KOPT-K1 (cell line): ENCODE data around the gene TMEM37.

Experiments used
- H3K27ac ChIP-seq: fragments of 200-600 bp; sonication (generic); 2 replicates; pipeline ENCODE4 v1.5.1; 2016; ENCODE audit warnings: antibody characterized with exemption, mild to moderate bottlenecking, low read depth, low read length; ENCODE audit not compliant: poor library complexity, severe bottlenecking
- H3K36me3 ChIP-seq: fragments of 200-600 bp; sonication (generic); 2 replicates; pipeline ENCODE4 v1.5.1; 2017; ENCODE audit warnings: antibody characterized with exemption, mild to moderate bottlenecking, low read length, moderate library complexity; ENCODE audit not compliant: insufficient read depth
- H3K9me3 ChIP-seq: fragments of 200-600 bp; sonication (generic); 2 replicates; pipeline ENCODE4 v1.5.1; 2017; ENCODE audit warnings: antibody characterized with exemption, low read length, mild to moderate bottlenecking; ENCODE audit not compliant: insufficient read depth, poor library complexity, severe bottlenecking

TMEM37 gene

DNA sequence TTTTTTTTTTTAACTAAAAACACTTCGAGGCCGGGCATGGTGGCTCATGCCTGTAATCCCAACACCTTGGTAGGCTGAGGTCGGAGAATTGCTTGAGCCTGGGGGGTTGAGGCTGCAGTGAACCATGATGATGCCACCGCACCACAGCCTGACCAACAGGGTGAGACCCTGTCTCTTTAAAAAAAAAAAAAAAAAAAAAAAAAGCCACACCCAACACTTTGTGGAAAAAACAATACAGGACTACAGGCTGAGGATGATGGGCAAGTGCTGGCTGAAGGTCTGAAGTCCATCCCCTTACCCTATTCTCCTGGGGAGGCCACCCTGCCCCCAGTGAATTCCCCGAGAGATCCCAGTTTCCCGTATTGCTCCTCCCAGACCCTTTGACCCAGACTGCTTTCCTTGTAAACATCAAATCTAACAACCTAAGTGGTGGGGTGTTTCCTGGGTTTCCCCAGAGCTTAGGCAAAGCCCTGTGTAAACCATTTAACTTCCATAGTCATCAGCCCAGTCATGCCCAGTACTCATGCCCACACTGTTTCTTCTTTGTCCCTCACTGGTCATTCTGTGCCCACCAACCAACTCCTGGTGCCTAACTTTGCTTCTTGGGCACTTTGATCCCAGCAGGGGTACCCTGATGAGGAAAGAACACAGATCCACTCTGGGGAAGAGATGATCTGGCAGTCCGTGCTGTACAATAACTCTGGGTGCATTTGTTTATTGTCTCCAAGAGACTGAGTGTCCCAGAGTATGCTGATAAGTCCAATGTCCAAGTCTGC lies 5.8 kb upstream of the TMEM37 start:
- peaks cover 17% of the 10 kb centered on the region for H3K9me3 ChIP-seq
- no peak overlapping the region for H3K27ac ChIP-seq
- no peaks in the 10 kb centered on the region for H3K36me3 ChIP-seq

DNA sequence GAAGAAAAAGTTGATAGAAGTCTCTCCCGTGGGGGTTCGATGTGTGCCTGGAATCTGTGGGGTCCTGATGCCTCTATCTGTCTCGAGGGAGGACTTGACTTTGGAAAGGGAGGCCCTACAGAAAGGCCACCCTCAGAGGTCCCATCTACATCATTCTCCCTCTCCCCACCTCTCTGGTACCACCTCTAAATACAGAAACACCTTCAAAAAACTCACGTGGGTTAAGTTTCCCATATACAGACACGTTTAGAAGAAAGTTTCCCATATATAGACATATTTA lies 5.3 kb upstream of the TMEM37 start:
- peaks cover 12% of the 10 kb centered on the region for H3K9me3 ChIP-seq
- H3K36me3 ChIP-seq: no peaks in the 10 kb centered on the region
- no peak overlapping the region for H3K27ac ChIP-seq

DNA sequence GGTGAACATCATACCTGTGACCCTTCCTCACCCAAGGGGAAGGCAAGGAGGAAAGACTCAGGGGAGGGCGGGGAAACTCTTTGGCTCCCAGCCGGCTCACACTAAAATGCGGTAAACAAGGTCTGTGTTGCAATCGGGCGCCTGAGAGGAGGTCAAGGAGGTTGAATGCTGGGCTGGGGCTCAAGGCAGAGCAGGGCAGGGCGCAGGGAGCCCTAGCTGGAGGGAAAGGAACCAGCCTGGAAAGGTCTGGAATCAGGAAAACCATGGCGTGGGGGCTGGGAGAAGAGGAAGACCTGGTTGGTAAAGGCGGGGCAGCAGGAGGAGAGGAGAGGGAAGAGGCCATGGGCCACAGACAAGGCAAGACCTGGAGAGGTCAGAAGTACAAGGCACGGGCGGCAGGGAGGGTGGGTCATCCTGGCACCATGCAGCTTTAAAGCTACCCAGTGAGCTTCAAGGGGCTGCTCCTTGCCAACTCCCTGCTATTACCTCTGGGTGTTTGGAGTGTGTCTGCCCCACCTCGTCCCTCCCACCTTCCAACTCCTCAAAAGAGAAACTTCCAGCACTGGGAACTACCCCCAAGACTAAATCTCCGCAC lies 4.8 kb upstream of the TMEM37 start:
- H3K27ac ChIP-seq: no peak overlapping the region

DNA sequence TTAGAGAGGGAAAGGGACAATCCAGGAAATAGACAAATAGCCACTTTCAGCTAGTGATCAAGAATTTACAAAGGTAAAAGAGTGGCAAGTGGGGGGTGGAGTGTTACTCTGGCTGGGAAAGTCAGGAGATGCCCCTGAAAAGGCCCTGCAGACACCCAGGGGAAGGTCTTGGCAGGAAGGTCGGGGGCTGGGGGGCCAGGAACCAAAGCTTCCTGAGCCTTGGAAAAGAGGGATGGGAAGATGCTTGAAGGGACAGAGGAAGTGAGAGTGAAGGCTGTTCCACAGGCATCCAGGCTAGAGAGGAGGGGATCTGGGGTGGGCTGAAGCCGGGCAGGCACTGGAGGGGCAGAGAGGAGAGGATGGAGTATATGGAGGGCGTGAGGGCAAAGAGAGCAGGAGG lies 3.9 kb upstream of the TMEM37 start:
- H3K36me3 ChIP-seq: no peaks in the 10 kb centered on the region
- no peaks in the 10 kb centered on the region for H3K9me3 ChIP-seq
- H3K27ac ChIP-seq: no peak overlapping the region

More for the DNA sequence above, 4.8 kb upstream of the TMEM37 start:
- no peaks in the 10 kb centered on the region for H3K36me3 ChIP-seq
- peaks cover 6% of the 10 kb centered on the region for H3K9me3 ChIP-seq

DNA sequence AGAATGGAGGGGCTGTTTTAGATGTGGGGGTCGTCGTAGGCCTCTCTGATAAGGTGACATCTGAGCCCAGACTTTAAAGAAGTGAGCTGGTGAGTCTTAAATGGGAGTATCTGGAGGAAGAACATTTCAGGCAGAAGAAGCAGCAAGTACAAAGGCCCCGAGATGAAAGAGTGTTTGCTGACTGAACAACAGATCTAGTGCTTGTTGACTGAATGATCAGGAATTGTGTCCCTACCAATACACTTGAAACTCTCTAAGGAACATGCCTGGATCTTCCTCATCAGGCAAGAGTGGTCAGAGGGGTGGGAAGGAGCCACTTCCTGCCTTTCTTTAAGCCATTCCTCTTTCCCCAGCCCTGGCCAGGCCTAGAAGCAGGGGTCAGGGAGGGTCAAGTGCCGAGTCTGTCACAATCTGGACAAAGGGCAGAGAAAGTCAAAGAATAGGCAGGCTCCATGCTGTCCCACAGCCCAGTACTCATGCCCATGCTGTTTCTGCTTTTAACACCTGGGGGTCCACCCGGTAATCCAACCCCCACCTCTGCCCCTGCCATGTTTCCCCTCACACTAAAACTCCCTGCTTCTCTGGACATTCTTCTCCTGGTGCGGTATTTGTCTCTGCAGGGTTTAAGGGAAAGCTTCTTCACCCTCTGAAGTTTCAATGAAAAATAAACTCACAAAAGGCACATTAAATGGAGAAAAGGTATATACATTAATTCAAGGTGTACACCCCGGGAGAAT lies 3.0 kb upstream of the TMEM37 start:
- Histone ChIP-seq H3K36me3 (no peaks in the 10 kb centered on the region), H3K27ac (no peak overlapping the region), H3K9me3 (no peaks in the 10 kb centered on the region)

DNA sequence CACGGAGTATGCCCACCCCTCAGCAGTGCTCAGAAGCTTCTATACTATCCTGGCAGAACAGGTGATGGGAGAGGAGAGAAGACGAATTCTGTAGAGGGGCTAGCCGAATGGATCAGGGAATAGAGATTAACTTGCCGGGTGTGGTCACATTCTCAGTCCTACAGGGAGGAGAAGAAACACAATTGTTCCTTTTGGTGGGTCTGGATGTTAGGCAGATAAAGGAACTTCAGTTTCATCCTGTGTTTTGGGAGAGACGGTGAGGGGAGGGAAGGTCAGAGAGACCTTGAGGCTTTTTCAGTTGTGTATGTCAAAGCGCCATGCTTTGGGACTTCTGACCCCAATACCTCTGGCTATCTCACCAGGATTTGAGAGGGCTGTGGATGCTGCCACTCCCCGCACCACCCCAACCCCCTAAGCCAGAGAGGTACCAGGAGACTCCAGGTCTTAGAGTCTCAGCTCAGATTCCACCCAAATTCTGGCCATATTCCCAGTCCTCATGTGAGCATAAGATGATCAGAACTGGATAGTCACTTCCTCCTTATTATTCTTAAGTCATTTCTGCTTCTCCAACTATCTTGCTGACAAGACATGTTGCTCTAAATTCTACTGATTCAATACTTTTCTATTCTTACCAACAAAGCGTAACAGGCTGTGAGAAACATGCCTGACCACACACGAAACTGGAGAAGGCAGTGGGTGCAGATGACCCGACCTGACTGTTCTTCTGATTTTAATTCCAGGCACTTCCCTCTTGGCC lies 2.3 kb upstream of the TMEM37 start:
- no peak overlapping the region for H3K27ac ChIP-seq

DNA sequence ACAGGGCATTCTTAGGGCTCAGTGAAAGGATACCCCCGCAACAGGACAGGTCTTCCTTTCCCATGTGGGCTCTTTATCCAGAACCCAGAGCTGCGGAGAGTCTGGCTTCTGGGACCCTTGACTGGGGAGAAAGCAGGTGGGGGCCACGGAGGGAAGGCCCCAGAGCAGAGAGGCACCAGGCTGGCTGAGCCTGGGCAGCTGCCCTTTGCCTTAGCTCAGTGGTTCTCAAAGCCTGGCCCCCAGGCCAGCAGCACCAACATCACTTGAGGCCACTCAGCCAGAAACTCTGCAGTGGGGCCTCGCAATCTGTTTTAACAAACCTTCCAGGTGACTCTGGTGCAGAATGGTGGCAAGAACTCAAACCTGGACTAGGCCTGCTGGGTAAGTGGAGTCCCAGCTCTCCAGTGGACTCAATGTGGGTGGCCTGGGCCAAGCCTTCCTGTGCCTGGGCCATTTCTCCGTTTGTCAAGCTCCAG lies 1.6 kb upstream of the TMEM37 start:
- Histone ChIP-seq H3K36me3 (no peaks in the 10 kb centered on the region), H3K27ac (no peak overlapping the region), H3K9me3 (no peaks in the 10 kb centered on the region)

More for the DNA sequence above, 2.3 kb upstream of the TMEM37 start:
- H3K9me3 ChIP-seq: no peaks in the 10 kb centered on the region
- H3K36me3 ChIP-seq: no peaks in the 10 kb centered on the region

DNA sequence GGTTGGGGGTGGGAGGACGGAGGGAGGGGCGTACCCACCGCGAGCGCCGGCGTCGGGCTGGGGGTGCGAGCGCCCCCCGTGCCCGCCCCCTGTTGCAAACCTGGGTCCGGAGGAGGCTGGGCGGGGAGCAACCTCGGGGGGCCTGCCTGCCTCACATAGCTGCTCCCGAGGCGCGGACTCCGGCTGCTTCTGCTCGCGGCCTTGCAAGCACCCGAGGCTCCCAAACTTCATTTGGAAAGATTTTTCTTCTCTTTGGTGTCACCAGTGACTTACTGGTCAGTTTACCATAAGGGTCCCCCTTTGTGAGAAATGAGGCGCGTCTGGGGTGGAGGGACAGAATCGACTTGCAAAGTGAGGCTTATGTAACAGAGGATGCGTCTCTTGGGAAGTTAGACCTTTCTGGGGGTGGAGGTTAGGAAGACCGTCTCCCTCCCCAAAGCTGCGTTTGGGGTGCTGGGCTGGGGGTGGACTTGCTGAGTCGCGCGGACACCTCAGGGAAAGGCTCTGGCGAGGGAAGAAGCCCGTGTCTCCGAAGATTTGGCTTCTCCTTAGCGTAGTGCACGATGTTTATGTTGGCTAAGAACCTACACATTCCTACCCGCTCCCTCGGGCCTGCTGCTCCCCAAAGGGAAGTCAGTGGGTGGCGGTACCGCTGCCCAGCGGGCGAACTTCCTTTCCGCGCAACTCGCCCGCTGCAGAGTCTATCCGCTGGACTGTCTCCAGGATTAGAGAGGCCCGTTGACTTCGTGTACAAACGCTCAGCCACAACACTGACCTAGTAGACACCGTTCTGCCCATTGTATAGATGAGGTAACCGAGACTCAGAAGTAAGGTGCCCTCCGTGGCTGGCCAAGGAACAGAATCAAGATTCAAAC lies 559 bp downstream of the TMEM37 start:
- no peaks in the 10 kb centered on the region for H3K9me3 ChIP-seq
- H3K27ac ChIP-seq: no peak overlapping the region
- no peaks in the 10 kb centered on the region for H3K36me3 ChIP-seq

DNA sequence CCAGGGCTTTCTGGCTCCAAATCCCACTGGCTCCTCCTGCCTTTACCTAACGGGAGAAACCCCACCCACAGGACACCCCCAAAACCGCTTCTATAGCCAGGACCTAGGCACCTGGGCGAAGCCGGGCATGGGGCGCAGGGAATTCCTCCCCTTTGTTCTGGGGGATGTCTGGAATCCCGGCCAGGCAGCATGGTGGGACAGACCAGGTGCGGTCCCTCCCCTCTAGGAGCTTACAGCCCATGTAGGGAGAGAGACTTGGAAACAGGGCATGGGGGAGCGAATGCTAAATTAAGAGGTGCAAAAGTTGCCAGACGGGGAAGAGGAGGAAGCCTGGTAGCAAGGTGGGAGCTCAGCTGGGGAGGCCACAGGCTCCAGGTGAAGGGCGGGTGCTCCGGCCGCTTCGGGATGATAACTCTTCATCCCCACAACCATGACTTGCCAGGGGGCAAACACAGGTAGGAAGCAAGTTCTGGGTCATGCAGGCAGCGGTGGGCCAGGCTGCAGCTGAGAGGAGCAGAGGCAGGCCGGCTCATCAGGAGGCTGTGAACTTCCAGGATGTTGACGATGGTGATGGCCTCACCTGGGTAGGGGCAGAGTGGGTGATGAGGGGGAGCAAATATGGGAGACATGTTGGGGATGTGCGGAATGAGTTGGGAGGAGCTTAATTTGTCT lies 1.3 kb downstream of the TMEM37 start:
- no peaks in the 10 kb centered on the region for H3K9me3 ChIP-seq
- no peaks in the 10 kb centered on the region for H3K36me3 ChIP-seq
- H3K27ac ChIP-seq: no peak overlapping the region

DNA sequence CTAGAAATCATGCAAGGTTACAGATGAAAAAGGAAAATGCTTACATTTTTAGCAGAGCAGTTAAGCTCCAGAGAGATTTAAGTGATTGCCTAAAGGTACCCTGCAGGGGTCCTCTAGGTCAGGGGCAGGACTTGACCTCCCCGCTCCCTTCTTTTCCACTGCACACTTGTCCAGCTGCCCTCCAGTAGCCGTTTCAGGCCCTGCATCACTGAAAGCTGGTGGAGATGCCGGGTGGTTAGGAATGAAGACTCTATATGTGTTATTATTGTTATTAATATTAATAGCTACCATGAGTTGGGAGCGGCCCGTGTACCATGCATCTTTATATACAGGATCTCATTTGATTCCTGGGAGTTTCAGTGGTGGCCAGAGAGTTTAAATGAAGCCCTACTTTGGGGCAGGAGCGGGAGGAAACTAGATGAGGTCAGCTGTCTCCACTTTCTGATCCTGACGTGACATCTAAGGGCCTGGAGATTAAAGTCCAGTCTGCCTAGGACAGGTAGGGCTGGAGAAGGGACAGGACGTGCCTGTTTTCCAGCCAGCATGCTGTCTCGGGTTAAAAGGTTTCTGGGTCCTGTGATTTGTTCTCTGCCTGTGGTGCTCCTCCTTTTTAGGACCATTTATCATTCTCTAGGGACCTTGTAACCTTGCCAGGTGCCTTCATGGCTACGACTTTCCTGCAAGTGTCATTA lies 2.1 kb downstream of the TMEM37 start:
- Histone ChIP-seq H3K36me3 (no peaks in the 10 kb centered on the region), H3K27ac (no peak overlapping the region), H3K9me3 (no peaks in the 10 kb centered on the region)

DNA sequence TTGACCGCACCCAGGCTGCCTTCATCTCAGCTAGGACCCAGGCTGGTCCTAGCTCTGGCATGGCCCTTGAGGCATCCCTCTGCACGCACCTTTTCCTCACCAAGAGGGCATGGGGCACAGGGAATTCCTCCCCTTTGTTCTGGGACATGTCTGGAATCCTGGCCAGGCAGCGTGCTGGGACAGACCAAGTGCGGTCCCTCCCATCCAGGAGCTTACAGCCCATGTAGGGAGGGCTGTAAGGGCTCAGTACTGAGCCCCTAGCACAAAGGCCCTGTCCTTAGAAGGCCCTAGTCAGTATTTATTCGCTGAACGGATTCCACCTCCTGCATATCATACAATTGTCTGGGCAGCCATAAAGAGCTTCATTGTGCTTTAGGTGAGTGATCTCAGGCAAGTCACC lies 3.0 kb downstream of the TMEM37 start:
- Histone ChIP-seq H3K27ac (no peak overlapping the region), H3K9me3 (no peaks in the 10 kb centered on the region), H3K36me3 (no peaks in the 10 kb centered on the region)

DNA sequence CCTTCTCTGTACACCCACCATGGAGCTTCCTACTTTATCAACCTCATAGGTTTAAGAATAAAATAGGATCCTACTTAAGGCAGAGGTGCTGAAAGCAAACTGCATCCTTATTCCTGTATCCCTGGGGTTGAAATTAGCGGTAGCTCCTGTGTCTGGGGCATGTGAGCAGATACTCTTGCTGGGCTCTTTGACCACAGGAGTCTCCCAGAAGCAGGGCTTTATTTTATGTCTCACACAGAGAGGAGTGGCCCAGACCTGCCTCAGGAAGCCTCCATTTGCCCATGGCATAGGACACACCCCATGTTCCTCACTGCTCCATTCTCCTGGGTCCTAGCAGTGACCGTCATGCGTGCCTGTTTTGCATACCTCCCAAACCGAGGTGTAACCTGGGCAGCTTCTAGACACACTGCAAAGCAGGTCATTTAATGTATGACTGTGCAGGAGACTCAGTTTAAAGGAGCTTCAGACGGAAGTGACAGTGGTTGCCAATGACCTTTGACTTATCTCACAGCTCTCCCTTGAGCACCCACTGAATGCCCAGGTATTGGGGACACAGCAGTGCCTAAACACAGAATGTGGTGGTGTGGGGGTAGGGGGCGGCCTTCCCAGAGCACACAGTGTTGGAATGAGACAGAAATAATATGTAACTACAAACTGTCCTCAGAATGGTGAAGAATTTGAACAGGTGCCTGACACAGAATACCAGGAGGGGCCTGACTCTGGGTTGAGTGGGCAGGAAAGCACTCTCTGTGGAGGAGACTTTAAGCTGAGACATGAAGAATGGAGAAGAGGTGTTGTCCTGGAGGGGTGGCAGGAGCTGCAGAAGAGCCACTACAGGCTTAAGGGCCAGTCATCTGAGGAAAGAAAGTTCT lies 3.7 kb downstream of the TMEM37 start:
- Histone ChIP-seq H3K36me3 (no peaks in the 10 kb centered on the region), H3K9me3 (no peaks in the 10 kb centered on the region), H3K27ac (no peak overlapping the region)

DNA sequence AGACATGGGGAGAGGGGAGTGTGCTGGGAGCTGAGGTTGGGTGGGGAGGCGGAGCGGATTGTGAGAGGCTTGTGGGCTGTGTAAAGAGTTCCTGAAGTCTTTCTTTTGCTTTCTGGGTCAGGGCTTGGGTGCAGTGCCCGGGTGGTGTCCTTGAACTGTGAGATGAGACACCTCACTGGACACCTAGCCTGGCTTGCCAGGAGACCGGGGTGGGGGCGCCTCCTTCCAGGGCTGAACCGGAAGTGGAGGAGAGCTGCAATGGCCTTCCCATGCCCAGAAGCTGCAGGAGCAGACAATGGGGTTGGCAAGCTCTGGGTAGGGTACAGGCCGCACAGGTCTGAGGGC lies 4.3 kb downstream of the TMEM37 start:
- Histone ChIP-seq H3K36me3 (no peaks in the 10 kb centered on the region), H3K9me3 (no peaks in the 10 kb centered on the region), H3K27ac (no peak overlapping the region)
